Activated CD4-positive, alpha-beta T cell treated with anti-CD3 and anti-CD28 coated beads, Interleukin-10, Interleukin-2, amounts not matched to agents 100 ng/mL and 50 ng/mL, durations not matched to agents 16 hours and 8 hours (primary cell): ENCODE data around the gene GABRA1.

Source experiments
- DNase-seq: peaks from one replicate; pipeline ENCODE4 v3.0.0-alpha.2; 2020

GABRA1 gene

GRCh38 chr5:161847941-161848391 is at the start of gene GABRA1:
Gene GABRA1, plus strand, starts transcription at chr5:161848120. Its CDS starts 2,691 bp downstream, at chr5:161850811.
- no peak for DNase-seq

GRCh38 chr5:161799316-161799715 is 48.6 kb upstream of the GABRA1 start:
- no peak for DNase-seq

- no peak for DNase-seq
Observed at GRCh38 chr5:161804263-161804662, 43.7 kb upstream of the GABRA1 start.

GRCh38 chr5:161846746-161847145 is 1.2 kb upstream of the GABRA1 start:
- peak; percentile 2 for DNase-seq

GRCh38 chr5:161847447-161847846 is 473 bp upstream of the GABRA1 start:
- DNase-seq = no peak

- DNase-seq = no peak
Observed at GRCh38 chr5:161850491-161850890, 2.6 kb downstream of the GABRA1 start.

GRCh38 chr5:161851691-161852299 is 3.9 kb downstream of the GABRA1 start:
- no peak for DNase-seq

- no peak for DNase-seq
Observed at GRCh38 chr5:161857358-161857757, 9.4 kb downstream of the GABRA1 start.

- DNase-seq = no peak
Observed at GRCh38 chr5:161863259-161863658, 15.3 kb downstream of the GABRA1 start.

GRCh38 chr5:161863811-161864210 is 15.9 kb downstream of the GABRA1 start:
- no peak for DNase-seq

GRCh38 chr5:161865510-161865909 is 17.6 kb downstream of the GABRA1 start:
- DNase-seq = no peak

GRCh38 chr5:161889971-161890370 is 42.1 kb downstream of the GABRA1 start:
- no peak for DNase-seq

GRCh38 chr5:161895514-161895913 is 47.6 kb downstream of the GABRA1 start:
- DNase-seq = no peak

GRCh38 chr5:161897033-161897432 is 49.1 kb downstream of the GABRA1 start:
- DNase-seq = no peak

- no peak for DNase-seq
Observed at GRCh38 chr5:161899590-161899989, 51.7 kb downstream of the GABRA1 start.

- DNase-seq = no peak
Observed at GRCh38 chr5:161900981-161901380, 53.1 kb downstream of the GABRA1 start.

GRCh38 chr5:161921781-161922180 is 73.9 kb downstream of the GABRA1 start:
- no peak for DNase-seq

GRCh38 chr5:161924270-161924669 is 76.3 kb downstream of the GABRA1 start:
- no peak for DNase-seq

- DNase-seq = peak; percentile 0
Observed at GRCh38 chr5:161925960-161926359, 78.0 kb downstream of the GABRA1 start.

- DNase-seq = no peak
Observed at GRCh38 chr5:161934486-161934885, 86.6 kb downstream of the GABRA1 start.

GRCh38 chr5:161944974-161945373 is 97.1 kb downstream of the GABRA1 start:
- no peak for DNase-seq

- DNase-seq = no peak
Observed at GRCh38 chr5:161946911-161947310, 99.0 kb downstream of the GABRA1 start.
